Measurements from ENCODE around the gene EYA2.
"Not testable (repeated sequence)": the region's sequence is repeated elsewhere in the genome, so short reads cannot be mapped to it uniquely, and the experiment has no call there.

The EYA2 gene

GRCh38 chr20:46875059-46875458, 19.6 kb upstream of the EYA2 start:
- TF ChIP-seq, protein P1, sequence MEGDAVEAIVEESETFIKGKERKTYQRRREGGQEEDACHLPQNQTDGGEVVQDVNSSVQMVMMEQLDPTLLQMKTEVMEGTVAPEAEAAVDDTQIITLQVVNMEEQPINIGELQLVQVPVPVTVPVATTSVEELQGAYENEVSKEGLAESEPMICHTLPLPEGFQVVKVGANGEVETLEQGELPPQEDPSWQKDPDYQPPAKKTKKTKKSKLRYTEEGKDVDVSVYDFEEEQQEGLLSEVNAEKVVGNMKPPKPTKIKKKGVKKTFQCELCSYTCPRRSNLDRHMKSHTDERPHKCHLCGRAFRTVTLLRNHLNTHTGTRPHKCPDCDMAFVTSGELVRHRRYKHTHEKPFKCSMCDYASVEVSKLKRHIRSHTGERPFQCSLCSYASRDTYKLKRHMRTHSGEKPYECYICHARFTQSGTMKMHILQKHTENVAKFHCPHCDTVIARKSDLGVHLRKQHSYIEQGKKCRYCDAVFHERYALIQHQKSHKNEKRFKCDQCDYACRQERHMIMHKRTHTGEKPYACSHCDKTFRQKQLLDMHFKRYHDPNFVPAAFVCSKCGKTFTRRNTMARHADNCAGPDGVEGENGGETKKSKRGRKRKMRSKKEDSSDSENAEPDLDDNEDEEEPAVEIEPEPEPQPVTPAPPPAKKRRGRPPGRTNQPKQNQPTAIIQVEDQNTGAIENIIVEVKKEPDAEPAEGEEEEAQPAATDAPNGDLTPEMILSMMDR (IDR thresholded peaks at IDR 0.05; ENCODE audit: insufficient read depth, missing control alignments) = no peak
- DNase-seq (ENCODE audit: insufficient read length, low spot score) = no peak
- no peak for FAIRE-seq

- FAIRE-seq = no peak
- DNase-seq (ENCODE audit: insufficient read length, low spot score) = no peak
- TF ChIP-seq, protein P1 (IDR thresholded peaks at IDR 0.05; ENCODE audit: insufficient read depth, missing control alignments) = no peak
Measured at GRCh38 chr20:46879386-46879785, 15.3 kb upstream of the EYA2 start.

DNA sequence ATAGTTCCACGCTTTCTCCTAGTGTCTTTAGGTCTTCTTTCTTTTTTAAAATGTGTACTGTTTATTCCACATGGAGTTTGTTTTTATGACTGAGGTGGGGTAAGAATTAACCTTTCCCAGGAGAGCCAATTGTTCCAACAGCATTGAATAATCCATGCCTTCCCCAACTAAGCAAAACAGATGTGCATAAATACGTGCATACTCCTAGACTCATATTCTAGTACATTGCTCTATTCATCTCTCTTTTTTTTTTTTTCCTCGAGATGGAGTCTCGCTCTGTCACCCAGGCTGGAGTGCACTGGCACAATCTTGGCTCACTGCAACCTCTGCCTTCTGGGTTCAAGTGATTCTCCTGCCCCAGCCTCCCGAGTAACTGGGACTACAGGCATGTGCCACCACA, 14.7 kb upstream of the EYA2 start:
- FAIRE-seq; DNase-seq (ENCODE audit: insufficient read length, low spot score): not testable (repeated sequence)

- no peak for DNase-seq (ENCODE audit: insufficient read length, low spot score)
- FAIRE-seq = no peak
- TF ChIP-seq, protein P1 (IDR thresholded peaks at IDR 0.05; ENCODE audit: insufficient read depth, missing control alignments) = no peak
Measured at GRCh38 chr20:46883892-46884291, 10.8 kb upstream of the EYA2 start.

GRCh38 chr20:46890682-46891081, 4.0 kb upstream of the EYA2 start:
- FAIRE-seq = no peak
- DNase-seq (ENCODE audit: insufficient read length, low spot score) = no peak

GRCh38 chr20:46893051-46893450, 1.6 kb upstream of the EYA2 start:
- DNase-seq (ENCODE audit: insufficient read length, low spot score) (no peak), FAIRE-seq (no peak)
- TF ChIP-seq, protein P1 (IDR thresholded peaks at IDR 0.05; ENCODE audit: insufficient read depth, missing control alignments) = no peak

More at GRCh38 chr20:46890682-46891081, 4.0 kb upstream of the EYA2 start:
- TF ChIP-seq, protein P1 (IDR thresholded peaks at IDR 0.05; ENCODE audit: insufficient read depth, missing control alignments) = no peak

DNA sequence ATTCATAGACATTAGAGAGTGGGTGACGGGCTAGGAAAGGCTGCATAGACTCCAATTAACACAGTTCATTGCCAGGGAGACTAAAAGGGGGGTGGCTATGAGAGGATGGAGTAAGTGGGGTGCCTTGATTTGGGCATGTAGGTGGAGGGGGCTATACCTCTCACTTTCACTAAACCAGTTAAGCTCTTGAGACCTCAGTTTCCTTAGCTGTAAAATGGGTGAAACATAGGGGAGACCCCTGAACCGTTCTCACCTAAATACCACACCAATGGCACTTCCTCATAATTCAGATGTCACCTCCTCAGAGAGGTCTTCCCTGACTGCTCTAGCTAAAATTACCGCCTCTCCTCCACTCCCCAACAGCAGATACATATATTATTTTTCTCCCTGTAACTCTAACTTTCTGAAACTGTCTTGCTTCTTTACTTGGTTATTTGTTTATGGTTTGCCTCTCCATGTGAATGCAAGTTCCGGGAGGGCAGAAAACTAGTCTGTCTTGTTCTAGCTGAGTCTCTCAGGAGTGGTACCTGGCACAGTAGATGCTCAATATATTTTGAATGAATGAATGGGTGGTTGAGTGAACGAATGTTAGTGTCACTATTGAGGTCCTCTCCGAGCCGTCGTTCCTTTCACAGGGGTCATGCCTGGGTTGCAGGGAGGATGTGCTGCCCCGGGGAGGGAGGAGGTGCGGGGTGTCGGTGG, 615 bp upstream of the EYA2 start:
- FAIRE-seq (no peak), DNase-seq (ENCODE audit: insufficient read length, low spot score) (no peak)

More for the DNA sequence above, 615 bp upstream of the EYA2 start:
- TF ChIP-seq, protein P1 (IDR thresholded peaks at IDR 0.05; ENCODE audit: insufficient read depth, missing control alignments) = no peak
